K562 (cell line): ENCODE results near the gene PCAT6. TPM values are rescaled to one million over a fixed set of nuclear protein-coding genes. Genes with fewer than 3 reads are reported as not detected.

ENCODE experiments used
- ATAC-seq: fragments of 200-7000 bp; cut with Tn5 transposase; 3 replicates; pipeline ENCODE4 v1.9.1; 2020; ENCODE audit warnings: moderate library complexity
- BruUV-seq: library from RNA; stranded (reverse); fragments of 400-500 nt; replicated peaks from 2 replicates; lab custom pipeline; 2021; lab: Mats Ljungman, UMichigan
- CTCF ChIA-PET: fragments of 300-600 bp; formaldehyde crosslinking; extraction: SDS; loops from one replicate; lab custom pipeline; 2021; ENCODE audit warnings: low intra/inter-chr PET ratio; lab: Yijun Ruan, JAX
- POLR2A ChIA-PET: fragments of 300-600, 350-650 bp; sonication (Branson Sonifier 250); formaldehyde crosslinking; extraction: SDS; loops from one replicate; lab custom pipeline; 2021; ENCODE audit warnings: antibody characterized with exemption, inconsistent platforms; lab: Yijun Ruan, JAX
- DNase-seq, 4 experiments: peaks; one replicate each; pipeline versions ENCODE4 v3.0.0 to v3.0.0-alpha.2; 2011 to 2018; ENCODE audit warnings: low spot score in 3 of 4, mixed read lengths in 3 of 4; ENCODE audit errors: extremely low read depth in 1 of 4
- FAIRE-seq: peaks from 2 replicates; lab custom pipeline; 2011; peaks lifted over from hg19 to GRCh38; lab: Jason Lieb, UNC
- H2AFZ ChIP-seq: 2 replicates; pipeline ENCODE4 v1.6.0; 2011; ENCODE audit warnings: low read depth, low read length, control low read depth, inconsistent platforms
- H3K27ac ChIP-seq: fragments of 200-600 bp; 3 replicates; pipeline ENCODE4 v1.8.0; 2011; ENCODE audit warnings: low read depth, mild to moderate bottlenecking, control low read depth, inconsistent platforms, low read length, moderate library complexity, mixed read lengths; ENCODE audit errors: extremely low read depth
- H3K27me3 ChIP-seq, 2 experiments: fragments of 300-600 bp in 1 of 2; 2 replicates in 1 of 2; 3 replicates in 1 of 2; pipeline versions ENCODE4 v1.6.0 to v1.8.0; 2011; ENCODE audit warnings: inconsistent platforms in 2 of 2, low read length in 2 of 2, mild to moderate bottlenecking in 1 of 2, mixed read lengths in 1 of 2, moderate library complexity in 1 of 2; ENCODE audit not compliant: control insufficient read depth in 2 of 2, insufficient read depth in 2 of 2
- H3K36me3 ChIP-seq: fragments of 300-600 bp; 3 replicates; pipeline ENCODE4 v1.8.0; 2011; ENCODE audit warnings: mild to moderate bottlenecking, low read length, inconsistent platforms; ENCODE audit not compliant: control insufficient read depth, insufficient read depth
- H3K4me1 ChIP-seq, 2 experiments: fragments of 200-600 bp in 1 of 2; replicated peaks in 1 of 2; 2 replicates in 1 of 2; 3 replicates in 1 of 2; pipeline versions ENCODE4 v1.5.1 to v1.8.0; 2011; ENCODE audit warnings: inconsistent platforms in 2 of 2, low read length in 2 of 2, mild to moderate bottlenecking in 1 of 2, mixed read lengths in 1 of 2, moderate library complexity in 1 of 2; ENCODE audit not compliant: control insufficient read depth in 2 of 2, insufficient read depth in 2 of 2
- H3K4me2 ChIP-seq: 2 replicates; pipeline ENCODE4 v1.6.1; 2011; ENCODE audit warnings: low read length, control low read depth, inconsistent platforms, mixed read lengths; ENCODE audit not compliant: insufficient read depth
- H3K4me3 ChIP-seq: fragments of 200-600 bp; sonication (generic), shearing (Covaris generic); 2 replicates; pipeline ENCODE4 v1.5.1; 2016; ENCODE audit warnings: control low read depth, inconsistent platforms
- H3K79me2 ChIP-seq: fragments of 200-600 bp; 3 replicates; pipeline ENCODE4 v1.8.0; 2011; ENCODE audit warnings: low read length, inconsistent platforms; ENCODE audit not compliant: control insufficient read depth, insufficient read depth
- H3K9ac ChIP-seq, 2 experiments: 2 replicates each; pipeline versions ENCODE4 v1.6.0 to v1.6.1; 2011; ENCODE audit warnings: low read depth in 2 of 2, low read length in 2 of 2, control low read depth in 1 of 2, inconsistent platforms in 1 of 2, mild to moderate bottlenecking in 1 of 2, mixed read lengths in 1 of 2; ENCODE audit not compliant: insufficient read depth in 1 of 2
- H3K9me1 ChIP-seq: one replicate; pipeline ENCODE4 v1.6.0; 2011; ENCODE audit warnings: inconsistent platforms, mild to moderate bottlenecking, low read length, moderate library complexity; ENCODE audit not compliant: control insufficient read depth, insufficient read depth
- H3K9me3 ChIP-seq: replicated peaks from 2 replicates; pipeline ENCODE4 v1.5.1; 2011; ENCODE audit warnings: low read depth, low read length, inconsistent platforms; ENCODE audit not compliant: control insufficient read depth, insufficient read depth
- H4K20me1 ChIP-seq: replicated peaks from 2 replicates; pipeline ENCODE4 v1.6.1; 2011; ENCODE audit warnings: low read length, inconsistent platforms, mixed read lengths; ENCODE audit not compliant: control insufficient read depth, insufficient read depth
- ATF7 ChIP-seq: fragments of 450-650 bp; IDR thresholded peaks from 2 replicates; pipeline ENCODE4 v1.7.1; 2014; ENCODE audit warnings: mild to moderate bottlenecking, moderate library complexity
- UBTF ChIP-seq, 2 experiments: IDR thresholded peaks; 2 replicates each; pipeline ENCODE4 v1.6.1; 2012; ENCODE audit warnings: improper control_type of control experiment in 2 of 2, low read depth in 2 of 2, low read length in 2 of 2, borderline replicate concordance in 1 of 2
- WGBS: fragments of 100-300 bp; shearing (Covaris generic); methylation state at CpG from one replicate; pipeline ENCODE4 v1.1.6; 2016; ENCODE audit warnings: low coverage, mixed read lengths; ENCODE audit not compliant: insufficient coverage; ENCODE audit errors: missing lambda C conversion rate; 5-methylcytosine and 5-hydroxymethylcytosine counted together
- in situ Hi-C: fragments of 300-500 bp; cut with MboI; formaldehyde crosslinking; loops from 4 replicates; pipeline ENCODE4 v1.15.0; 2018; ENCODE audit warnings: inconsistent platforms, mixed read lengths
- intact Hi-C: fragments of 100-400 bp; cut with micrococcal nuclease; formaldehyde crosslinking; loops from 2 replicates; pipeline ENCODE4 v1.14.2; 2022
- polyA plus RNA-seq, 8 experiments: library from polyadenylated mRNA; depleted of rRNA in 4 of 8; stranded (reverse) in 5 of 8; unstranded in 3 of 8; fragments of >200 nt; fragmentation: Nextera tagmentation in 2 of 8; fragmentation: Illumina TruSeq in 1 of 8; extraction: Ambion mirVana in 2 of 8; extraction: Trizol in 1 of 8; gene quantifications; 2 replicates each; pipeline versions ENCODE4 v1.2.1 to v1.2.3, GENCODE V29; 2011 to 2014; ENCODE audit warnings: inconsistent platforms in 1 of 8, missing spikeins in 1 of 8
- total RNA-seq, 7 experiments: library from RNA; depleted of rRNA in 6 of 7; stranded (reverse); fragments of >200 nt in 6 of 7; fragmentation: Illumina TruSeq in 2 of 7; extraction: Trizol in 2 of 7; gene quantifications; 2 replicates each; pipeline versions ENCODE4 v1.2.1 to v1.2.3, GENCODE V29; 2011 to 2021; ENCODE audit warnings: low replicate concordance in 1 of 7

PCAT6 gene
- total and polyA plus RNA-seq, 9 of the 15 experiments (the other 6 are each of a cell fraction or from before 2014, with no cell fraction given), result 0.25 to 2.4 (median 0.54) TPM; not detected in 1

- no TSS peak for BruUV-seq
- Histone ChIP-seq H3K9me1 (no peaks in the 10 kb centered on the region), H3K9ac (0 out of 4 replicates have a peak overlapping the region, but pooled peaks of 1 of the 2 experiments have one; percentile 20), H2AFZ (no peak overlapping the region), H3K9me3 (no peaks in the 10 kb centered on the region), H3K36me3 (no peaks in the 10 kb centered on the region), H3K4me2 (no peak overlapping the region), H3K79me2 (no peaks in the 10 kb centered on the region), H4K20me1 (no peaks in the 10 kb centered on the region), H3K4me3 (no peak overlapping the region), H3K4me1 (peaks cover 3% of the 10 kb centered on the region in 2 experiments; a peak in 3 of 5 replicates), H3K27me3 (peaks cover 2 to 5% of the 10 kb centered on the region in 2 experiments; a peak in 1 of 5 replicates), H3K27ac (no peak overlapping the region)
- peak in 1 of 4 experiments; percentile 27 for DNase-seq
- ChIA-PET CTCF (no interaction called here), POLR2A (interaction anchor here (0.6 to 1.2 kb wide), 7 partner anchors 8 to 23 kb away, joined by 3 to 4 read pairs (median 3); no protein-coding TSS in a partner anchor)
- TF ChIP-seq UBTF (IDR thresholded peaks at IDR 0.05; ENCODE audit: borderline replicate concordance in 1 of 2, low read depth in 2 of 2, low read length in 2 of 2), result 0 out of 4 replicates have a peak, but pooled peaks of 1 of the 2 experiments have one; percentile 28
- TF ChIP-seq ATF7, result no peak
- intact Hi-C loops (no loop called here), in situ Hi-C loops (no loop called here)
- no peak for FAIRE-seq
- WGBS, result 10% methylated on average over 10 of the region's 10 CpGs
- ATAC-seq, result peak; percentile 56
These were observed 24.2 kb downstream of the PCAT6 start for GRCh38 chr1:202834771-202835547.
